ENCODE measurements around the gene AK1.

DNA sequence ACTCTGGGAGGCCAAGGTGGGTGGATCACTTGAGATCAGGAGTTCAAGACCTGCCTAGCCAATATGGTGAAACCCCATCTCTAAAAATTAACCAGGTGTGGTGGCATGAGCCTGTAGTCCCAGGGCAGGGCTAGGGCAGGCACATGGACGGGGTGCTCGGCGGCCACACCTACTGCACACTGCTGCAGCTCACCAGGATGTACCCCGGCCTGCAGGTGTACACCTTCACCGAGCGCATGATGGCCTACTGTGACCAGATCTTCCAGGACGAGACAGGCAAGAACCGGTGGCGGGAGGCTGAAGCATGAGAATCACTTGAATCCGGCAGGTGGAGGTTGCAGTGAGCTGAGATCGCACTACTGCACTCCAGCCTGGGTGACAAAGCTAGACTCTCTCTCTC lies 36.2 kb upstream of the AK1 start:
- no peak for TF ChIP-seq POLR2AphosphoS5 (IDR thresholded peaks at IDR 0.05; ENCODE audit: low read depth)
- TF ChIP-seq EZH2phosphoT487 (IDR thresholded peaks at IDR 0.05; ENCODE audit: unreplicated experiment), result no peak
- no peak for TF ChIP-seq REST (IDR thresholded peaks at IDR 0.05; ENCODE audit: unreplicated experiment)
- TF ChIP-seq EZH2 (IDR thresholded peaks at IDR 0.05; ENCODE audit: low read depth, unreplicated experiment), result no peak
- no peak for TF ChIP-seq CTCF (conservative IDR thresholded peaks at IDR 0.05; ENCODE audit: low read depth in 2 of 2)
- no peak for TF ChIP-seq JUNB (IDR thresholded peaks at IDR 0.05; ENCODE audit: unreplicated experiment)
- no peak for TF ChIP-seq ZNF331 (CRISPR knock-in tag; IDR thresholded peaks at IDR 0.05; ENCODE audit: low read depth)
- TF ChIP-seq ZNF114 (CRISPR knock-in tag; IDR thresholded peaks at IDR 0.05), result no peak
- TF ChIP-seq, protein P1, sequence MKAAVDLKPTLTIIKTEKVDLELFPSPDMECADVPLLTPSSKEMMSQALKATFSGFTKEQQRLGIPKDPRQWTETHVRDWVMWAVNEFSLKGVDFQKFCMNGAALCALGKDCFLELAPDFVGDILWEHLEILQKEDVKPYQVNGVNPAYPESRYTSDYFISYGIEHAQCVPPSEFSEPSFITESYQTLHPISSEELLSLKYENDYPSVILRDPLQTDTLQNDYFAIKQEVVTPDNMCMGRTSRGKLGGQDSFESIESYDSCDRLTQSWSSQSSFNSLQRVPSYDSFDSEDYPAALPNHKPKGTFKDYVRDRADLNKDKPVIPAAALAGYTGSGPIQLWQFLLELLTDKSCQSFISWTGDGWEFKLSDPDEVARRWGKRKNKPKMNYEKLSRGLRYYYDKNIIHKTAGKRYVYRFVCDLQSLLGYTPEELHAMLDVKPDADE (IDR thresholded peaks at IDR 0.05), result no peak
- no peak for TF ChIP-seq STAT1 (IDR thresholded peaks at IDR 0.05; ENCODE audit: unreplicated experiment)

All from GM23338 (cell line).